Fibroblast of mammary gland (primary cell): Measurements from ENCODE around the gene DDX10.

Source experiments
- DNase-seq: peaks from one replicate; pipeline ENCODE4 v3.0.0-alpha.2; 2010; ENCODE audit warnings: low read depth
- H3K4me3 ChIP-seq: 2 replicates; pipeline ENCODE4 v1.5.1; 2011; ENCODE audit warnings: low read depth, mild to moderate bottlenecking, low read length, moderate library complexity; ENCODE audit not compliant: control insufficient read depth
- CTCF ChIP-seq: conservative IDR thresholded peaks from 2 replicates; pipeline ENCODE4 v1.5.1; 2011; ENCODE audit warnings: low read depth, low read length, inconsistent platforms; ENCODE audit not compliant: control insufficient read depth, insufficient read depth

The DDX10 gene

DNA sequence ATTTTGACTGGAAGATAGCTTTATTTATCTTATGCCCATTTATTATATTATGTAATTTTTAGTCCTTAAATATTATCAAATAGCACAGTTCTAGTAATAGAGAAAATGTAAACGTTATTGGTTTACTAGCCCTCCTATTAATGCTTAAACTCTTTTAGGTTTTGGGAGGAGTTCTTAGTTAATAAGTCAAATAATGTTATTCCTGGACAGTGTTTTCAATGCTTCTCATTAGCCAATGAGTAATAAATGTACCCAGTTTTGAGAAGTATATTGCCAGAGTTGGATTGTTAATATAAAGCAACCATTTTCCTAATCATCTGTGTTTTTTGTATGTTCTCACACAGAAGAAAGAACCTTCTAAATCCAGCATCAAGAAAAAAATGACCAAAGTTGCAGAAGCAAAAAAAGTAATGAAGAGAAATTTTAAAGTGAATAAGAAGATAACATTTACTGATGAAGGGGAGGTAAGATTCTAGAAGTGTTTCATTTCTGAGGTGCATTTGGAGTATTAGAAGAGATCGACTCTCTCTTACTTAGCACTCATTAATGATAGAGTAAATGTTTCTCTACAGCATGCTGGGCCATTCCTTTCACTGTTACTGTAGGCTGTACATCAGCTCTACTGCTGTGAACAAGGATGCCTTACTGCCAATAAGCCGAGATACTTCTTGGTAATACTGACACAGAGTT, 173.4 kb downstream of the DDX10 start:
- H3K4me3 ChIP-seq: no peak overlapping the region
- TF ChIP-seq CTCF: no peak
- DNase-seq: no peak

DNA sequence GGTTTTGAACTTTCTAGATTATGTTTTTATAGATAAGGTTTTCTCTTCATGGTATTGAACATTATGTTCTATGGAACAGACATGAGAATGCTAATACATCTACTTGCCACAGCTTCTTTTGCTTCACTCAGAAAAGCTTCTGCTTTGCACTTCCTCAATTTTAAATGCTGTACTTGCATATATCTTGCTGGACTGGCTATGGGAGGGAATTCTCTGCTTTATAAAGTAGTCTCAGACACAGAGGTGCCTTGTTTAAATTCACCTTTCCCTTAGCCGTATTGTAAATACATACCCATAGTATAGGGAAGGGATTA, 173.9 kb downstream of the DDX10 start:
- no peak for TF ChIP-seq CTCF
- DNase-seq: no peak
- no peak overlapping the region for H3K4me3 ChIP-seq

- DNase-seq: no peak
- no peak overlapping the region for H3K4me3 ChIP-seq
- TF ChIP-seq CTCF: no peak
Measured at GRCh38 chr11:108846009-108846408, 181.1 kb downstream of the DDX10 start.

GRCh38 chr11:108847298-108847990, 182.6 kb downstream of the DDX10 start:
- no peak overlapping the region for H3K4me3 ChIP-seq
- DNase-seq: no peak
- no peak for TF ChIP-seq CTCF

GRCh38 chr11:108851781-108852180, 186.9 kb downstream of the DDX10 start:
- no peak overlapping the region for H3K4me3 ChIP-seq
- TF ChIP-seq CTCF: no peak
- DNase-seq: no peak

DNA sequence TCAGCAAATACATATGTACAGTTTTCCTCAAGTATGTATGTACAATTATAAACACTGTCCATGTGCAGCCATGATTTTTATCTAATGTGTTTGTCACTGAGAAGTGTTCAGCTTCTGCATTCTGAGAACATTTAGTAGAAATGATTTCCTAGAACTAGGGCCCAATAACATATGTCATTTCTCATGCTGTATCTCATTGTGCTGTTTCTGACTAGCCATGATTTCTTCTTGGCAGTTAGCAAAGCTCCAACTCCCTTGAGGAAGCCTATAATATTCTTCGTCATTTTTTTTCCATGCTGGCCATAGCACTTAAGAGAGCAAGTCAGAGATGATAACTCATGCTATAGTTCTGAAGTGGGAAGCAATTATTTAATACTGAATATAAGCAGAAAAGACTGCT, 187.8 kb downstream of the DDX10 start:
- H3K4me3 ChIP-seq: no peak overlapping the region
- DNase-seq: no peak
- TF ChIP-seq CTCF: no peak
